Measurements from ENCODE around the gene TIMELESS. TPM values are rescaled to one million over a fixed set of nuclear protein-coding genes. Genes with fewer than 3 reads are reported as not detected.
A peak's percentile ranks its signal among the peaks of the same experiment; 100 is the strongest.

The TIMELESS gene
- total and polyA plus RNA-seq, 9 of the 15 experiments (the other 6 are each of a cell fraction or from before 2014, with no cell fraction given) = 11.9 to 59.2 (median 35.8) TPM

DNA sequence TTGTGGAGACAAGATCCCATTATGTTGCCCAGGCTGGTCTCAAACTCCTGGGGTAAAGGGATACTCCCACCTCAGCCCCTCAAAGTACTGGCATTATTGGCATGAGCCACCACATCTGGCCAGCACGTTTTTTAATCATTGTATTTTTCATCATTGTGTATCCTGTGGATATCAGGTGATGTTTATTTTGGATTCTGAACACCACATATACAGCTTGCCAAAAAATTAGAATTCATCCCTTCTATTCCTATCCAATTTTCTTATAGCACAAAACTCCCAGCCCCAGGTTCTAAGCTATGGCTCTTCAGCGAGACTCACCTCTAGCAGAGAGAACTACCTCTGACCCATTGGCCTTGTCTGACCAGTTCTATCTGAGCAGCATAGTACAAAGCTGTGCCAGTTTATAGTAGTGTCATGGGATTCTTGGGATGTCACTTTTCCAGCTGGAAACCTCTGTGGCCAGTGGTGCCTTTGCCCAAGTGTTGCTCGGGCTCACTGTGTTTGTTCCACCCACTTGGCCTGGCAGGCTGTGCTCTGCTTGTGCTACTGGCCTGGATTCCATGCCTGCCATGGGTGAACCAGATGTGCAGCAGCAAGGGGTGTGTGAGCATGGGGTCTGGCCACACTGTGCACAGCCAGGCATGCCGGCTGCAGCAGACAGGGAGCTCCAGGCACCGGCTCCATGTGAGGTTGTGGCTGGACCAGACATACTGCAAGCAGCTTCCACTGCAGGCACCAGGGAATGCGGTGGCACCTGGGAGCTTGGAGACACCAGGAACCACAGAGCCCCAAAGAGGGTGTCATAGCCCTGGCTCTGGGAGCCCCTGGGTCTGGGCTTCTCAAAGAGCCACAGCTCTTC is 37.2 kb downstream of the TIMELESS start:
- TF ChIP-seq ZNF584 (CRISPR knock-in tag; IDR thresholded peaks at IDR 0.05; ENCODE audit: low read depth) (no peak), POLR2G (IDR thresholded peaks at IDR 0.05; ENCODE audit: low read depth, low read length) (peak; percentile 50; the same call in 1 of the 2 replicates)
- no peak for DNase-seq (ENCODE audit: extremely low read depth in 1 of 4, low spot score in 3 of 4)
- H4K20me1 ChIP-seq (replicated peaks; ENCODE audit: control insufficient read depth, insufficient read depth, low read length) = no peaks in the 10 kb centered on the region
- peaks cover 28% of the 10 kb centered on the region for H3K36me3 ChIP-seq (ENCODE audit: control insufficient read depth, insufficient read depth, low read length)
- no peaks in the 10 kb centered on the region for H3K27me3 ChIP-seq (ENCODE audit: control insufficient read depth in 2 of 2, insufficient read depth in 2 of 2, low read length in 2 of 2)
- H3K27ac ChIP-seq (ENCODE audit: extremely low read depth, low read depth, low read length) = no peak overlapping the region
- H3K4me2 ChIP-seq (ENCODE audit: insufficient read depth, low read length) = no peak overlapping the region
- no peak overlapping the region for H2AFZ ChIP-seq (ENCODE audit: low read depth, low read length)
- peak overlapping the region in 1 of 2 experiments; percentile 72; a peak in 1 of 4 replicates for H3K9ac ChIP-seq (ENCODE audit: insufficient read depth in 1 of 2, low read depth in 2 of 2, low read length in 2 of 2)
- H3K4me1 ChIP-seq (replicated peaks in 1 of 2; ENCODE audit: control insufficient read depth in 2 of 2, insufficient read depth in 2 of 2, low read length in 2 of 2) = peaks cover 0 to 8% of the 10 kb centered on the region in 2 experiments; a peak in 1 of 5 replicates
- no peak overlapping the region for H3K4me3 ChIP-seq
- intact Hi-C loops (cut with micrococcal nuclease) = no loop called here
- peak; percentile 6 for FAIRE-seq
- H3K9me3 ChIP-seq (replicated peaks; ENCODE audit: control insufficient read depth, insufficient read depth, low read depth, low read length) = no peaks in the 10 kb centered on the region
- H3K79me2 ChIP-seq (ENCODE audit: control insufficient read depth, insufficient read depth, low read length) = no peaks in the 10 kb centered on the region
- BruUV-seq (replicated peaks) = no TSS peak
- CTCF ChIA-PET (ENCODE audit: low intra/inter-chr PET ratio) = no interaction called here
- H3K9me1 ChIP-seq (ENCODE audit: control insufficient read depth, insufficient read depth, low read length) = no peaks in the 10 kb centered on the region
- peak; percentile 9; the same call in 2 of the 3 replicates for ATAC-seq
- in situ Hi-C loops (cut with MboI) = no loop called here
- 69% methylated on average over 6 of the region's 6 CpGs for WGBS (ENCODE audit: insufficient coverage, low coverage, missing lambda C conversion rate)
- POLR2A ChIA-PET = interaction anchor here (0.7 to 1.4 kb wide), 10 partner anchors 9 to 52 kb away, joined by 3 to 5 read pairs (median 4); partner anchors contain the start of genes STAT2 and TIMELESS

DNA sequence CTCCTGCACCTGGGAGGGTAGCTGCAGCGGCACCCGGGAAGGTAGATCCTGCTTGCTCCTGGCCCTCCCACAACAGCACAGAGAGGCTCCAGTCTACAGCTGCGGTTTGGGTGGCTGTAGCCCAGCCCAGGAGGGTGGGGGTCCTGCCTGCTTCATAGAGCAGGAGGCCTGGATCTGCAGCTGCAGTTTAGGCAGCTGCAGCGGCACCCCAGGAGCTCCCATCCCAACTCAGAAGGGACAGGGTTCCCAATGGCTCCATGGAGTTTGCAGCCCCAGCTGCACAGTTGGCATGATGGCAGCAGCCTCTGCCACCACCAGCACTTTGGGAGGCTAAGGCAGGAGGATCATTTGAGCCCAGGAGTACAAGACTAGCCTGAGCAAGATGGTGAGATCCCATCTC is 38.5 kb downstream of the TIMELESS start:
- peaks cover 0 to 8% of the 10 kb centered on the region in 2 experiments; a peak in 1 of 5 replicates for H3K4me1 ChIP-seq (replicated peaks in 1 of 2; ENCODE audit: control insufficient read depth in 2 of 2, insufficient read depth in 2 of 2, low read length in 2 of 2)
- in situ Hi-C loops (cut with MboI) = no loop called here
- peak overlapping the region in 1 of 2 experiments; percentile 50; a peak in 1 of 4 replicates for H3K9ac ChIP-seq (ENCODE audit: insufficient read depth in 1 of 2, low read depth in 2 of 2, low read length in 2 of 2)
- WGBS (ENCODE audit: insufficient coverage, low coverage, missing lambda C conversion rate) = 38% methylated on average over 4 of the region's 4 CpGs
- DNase-seq (ENCODE audit: extremely low read depth in 1 of 4, low spot score in 3 of 4) = no peak
- no peak for ATAC-seq
- no peaks in the 10 kb centered on the region for H3K9me3 ChIP-seq (replicated peaks; ENCODE audit: control insufficient read depth, insufficient read depth, low read depth, low read length)
- H4K20me1 ChIP-seq (replicated peaks; ENCODE audit: control insufficient read depth, insufficient read depth, low read length) = no peaks in the 10 kb centered on the region
- TF ChIP-seq, protein P1, sequence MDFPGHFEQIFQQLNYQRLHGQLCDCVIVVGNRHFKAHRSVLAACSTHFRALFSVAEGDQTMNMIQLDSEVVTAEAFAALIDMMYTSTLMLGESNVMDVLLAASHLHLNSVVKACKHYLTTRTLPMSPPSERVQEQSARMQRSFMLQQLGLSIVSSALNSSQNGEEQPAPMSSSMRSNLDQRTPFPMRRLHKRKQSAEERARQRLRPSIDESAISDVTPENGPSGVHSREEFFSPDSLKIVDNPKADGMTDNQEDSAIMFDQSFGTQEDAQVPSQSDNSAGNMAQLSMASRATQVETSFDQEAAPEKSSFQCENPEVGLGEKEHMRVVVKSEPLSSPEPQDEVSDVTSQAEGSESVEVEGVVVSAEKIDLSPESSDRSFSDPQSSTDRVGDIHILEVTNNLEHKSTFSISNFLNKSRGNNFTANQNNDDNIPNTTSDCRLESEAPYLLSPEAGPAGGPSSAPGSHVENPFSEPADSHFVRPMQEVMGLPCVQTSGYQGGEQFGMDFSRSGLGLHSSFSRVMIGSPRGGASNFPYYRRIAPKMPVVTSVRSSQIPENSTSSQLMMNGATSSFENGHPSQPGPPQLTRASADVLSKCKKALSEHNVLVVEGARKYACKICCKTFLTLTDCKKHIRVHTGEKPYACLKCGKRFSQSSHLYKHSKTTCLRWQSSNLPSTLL (IDR thresholded peaks at IDR 0.05) = no peak
- TF ChIP-seq ETV5 (CRISPR knock-in tag; IDR thresholded peaks at IDR 0.05; ENCODE audit: low read depth) = no peak
- TF ChIP-seq, protein P2, sequence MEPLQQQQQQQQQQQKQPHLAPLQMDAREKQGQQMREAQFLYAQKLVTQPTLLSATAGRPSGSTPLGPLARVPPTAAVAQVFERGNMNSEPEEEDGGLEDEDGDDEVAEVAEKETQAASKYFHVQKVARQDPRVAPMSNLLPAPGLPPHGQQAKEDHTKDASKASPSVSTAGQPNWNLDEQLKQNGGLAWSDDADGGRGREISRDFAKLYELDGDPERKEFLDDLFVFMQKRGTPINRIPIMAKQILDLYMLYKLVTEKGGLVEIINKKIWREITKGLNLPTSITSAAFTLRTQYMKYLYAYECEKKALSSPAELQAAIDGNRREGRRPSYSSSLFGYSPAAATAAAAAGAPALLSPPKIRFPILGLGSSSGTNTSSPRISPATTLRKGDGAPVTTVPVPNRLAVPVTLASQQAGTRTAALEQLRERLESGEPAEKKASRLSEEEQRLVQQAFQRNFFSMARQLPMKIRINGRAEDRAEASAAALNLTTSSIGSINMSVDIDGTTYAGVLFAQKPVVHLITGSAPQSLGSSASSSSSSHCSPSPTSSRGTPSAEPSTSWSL (CRISPR knock-in tag; IDR thresholded peaks at IDR 0.05; ENCODE audit: borderline replicate concordance) = no peak
- H3K9me1 ChIP-seq (ENCODE audit: control insufficient read depth, insufficient read depth, low read length) = no peaks in the 10 kb centered on the region
- H3K4me3 ChIP-seq = no peak overlapping the region
- H3K27ac ChIP-seq (ENCODE audit: extremely low read depth, low read depth, low read length) = no peak overlapping the region
- H2AFZ ChIP-seq (ENCODE audit: low read depth, low read length) = no peak overlapping the region
- no peaks in the 10 kb centered on the region for H3K27me3 ChIP-seq (ENCODE audit: control insufficient read depth in 2 of 2, insufficient read depth in 2 of 2, low read length in 2 of 2)
- no peaks in the 10 kb centered on the region for H3K79me2 ChIP-seq (ENCODE audit: control insufficient read depth, insufficient read depth, low read length)
- ChIA-PET POLR2A (interaction anchor here (1.0 to 1.5 kb wide), 3 partner anchors 11 to 31 kb away, joined by 4 to 5 read pairs (median 4); no protein-coding TSS in a partner anchor), CTCF (ENCODE audit: low intra/inter-chr PET ratio) (no interaction called here)
- H3K36me3 ChIP-seq (ENCODE audit: control insufficient read depth, insufficient read depth, low read length) = peaks cover 16% of the 10 kb centered on the region; the same call in 2 of the 3 replicates
- no peak for FAIRE-seq
- intact Hi-C loops (cut with micrococcal nuclease) = no loop called here
- H3K4me2 ChIP-seq (ENCODE audit: insufficient read depth, low read length) = no peak overlapping the region
- BruUV-seq (replicated peaks) = no TSS peak
